WTC11 (cell line): Measurements from ENCODE around the gene PLEKHG5. TPM values are rescaled to one million over a fixed set of nuclear protein-coding genes. Genes with fewer than 3 reads are reported as not detected.

Experiments used
- ATAC-seq: fragments of 200-7000 bp; cut with Tn5 transposase; 2 replicates; pipeline ENCODE4 v1.10.0; 2021; ENCODE audit warnings: mild to moderate bottlenecking, moderate library complexity
- CTCF ChIA-PET: fragments of 300-600 bp; sonication (Branson Sonifier 250); formaldehyde crosslinking; loops from one replicate; lab custom pipeline; 2021; ENCODE audit warnings: antibody characterized with exemption; lab: Charles Lee
- POLR2A ChIA-PET: fragments of 350-600 bp; sonication (Branson Sonifier 250); formaldehyde crosslinking; loops from one replicate; lab custom pipeline; 2021; ENCODE audit warnings: antibody characterized with exemption; lab: Charles Lee
- DNase-seq: peaks from one replicate; pipeline ENCODE4 v3.0.0; 2021; ENCODE audit warnings: low spot score
- H3K27ac Mint-ChIP-seq: 2 replicates; pipeline ENCODE4 v1.8.0; 2021; ENCODE audit warnings: mixed read lengths
- H3K27me3 Mint-ChIP-seq: 2 replicates; pipeline ENCODE4 v1.8.0; 2021; ENCODE audit warnings: low read depth, mild to moderate bottlenecking, moderate library complexity, mixed read lengths
- H3K36me3 Mint-ChIP-seq: 2 replicates; pipeline ENCODE4 v1.8.0; 2021; ENCODE audit warnings: mixed read lengths
- H3K4me1 Mint-ChIP-seq: 2 replicates; pipeline ENCODE4 v1.8.0; 2022; ENCODE audit warnings: mixed read lengths
- H3K4me3 Mint-ChIP-seq: 2 replicates; pipeline ENCODE4 v1.8.0; 2021; ENCODE audit warnings: mild to moderate bottlenecking, moderate library complexity, mixed read lengths
- H3K9me3 Mint-ChIP-seq: 2 replicates; pipeline ENCODE4 v1.8.0; 2021; ENCODE audit warnings: mixed read lengths
- ATF1 ChIP-seq: sonication (generic); formaldehyde crosslinking; IDR thresholded peaks from 2 replicates; pipeline ENCODE4 v1.8.1; 2023; ENCODE audit warnings: mild to moderate bottlenecking, moderate library complexity, missing genetic modification reagents
- CBFB ChIP-seq: sonication (generic); formaldehyde crosslinking; IDR thresholded peaks from 2 replicates; pipeline ENCODE4 v1.8.1; 2022; ENCODE audit warnings: mild to moderate bottlenecking, low read depth, missing genetic modification reagents
- FOXK1 ChIP-seq: sonication (generic); formaldehyde crosslinking; IDR thresholded peaks from 2 replicates; pipeline ENCODE4 v1.8.0; 2022; ENCODE audit warnings: mild to moderate bottlenecking, moderate library complexity, missing genetic modification reagents
- GTF2I ChIP-seq: fragments of 250-450 bp; sonication (Bioruptor Pico); conservative IDR thresholded peaks from 2 replicates; pipeline ENCODE4 v1.4.0; 2021; ENCODE audit warnings: mild to moderate bottlenecking
- IRF2 ChIP-seq: sonication (generic); formaldehyde crosslinking; IDR thresholded peaks from 2 replicates; pipeline ENCODE4 v1.8.0; 2022; ENCODE audit warnings: low read depth, missing genetic modification reagents, borderline replicate concordance
- NR2C2 ChIP-seq: sonication (generic); formaldehyde crosslinking; IDR thresholded peaks from 2 replicates; pipeline ENCODE4 v1.8.0; 2022; ENCODE audit warnings: mild to moderate bottlenecking, missing genetic modification reagents
- OVOL2 ChIP-seq: fragments of 250-450 bp; sonication (Bioruptor Pico); IDR thresholded peaks from 2 replicates; pipeline ENCODE4 v1.9.0; 2021; ENCODE audit warnings: mild to moderate bottlenecking, borderline replicate concordance
- RELA ChIP-seq: sonication (generic); formaldehyde crosslinking; IDR thresholded peaks from 2 replicates; pipeline ENCODE4 v1.8.1; 2022; ENCODE audit warnings: missing genetic modification reagents, mild to moderate bottlenecking, borderline replicate concordance
- SMAD3 ChIP-seq: sonication (generic); formaldehyde crosslinking; IDR thresholded peaks from 2 replicates; pipeline ENCODE4 v1.8.0; 2022; ENCODE audit warnings: missing genetic modification reagents, mild to moderate bottlenecking, borderline replicate concordance
- SP1 ChIP-seq: sonication (generic); formaldehyde crosslinking; conservative IDR thresholded peaks from 2 replicates; pipeline ENCODE4 v1.8.1; 2022; ENCODE audit warnings: missing genetic modification reagents
- TCF7 ChIP-seq: sonication (generic); formaldehyde crosslinking; IDR thresholded peaks from 2 replicates; pipeline ENCODE4 v1.8.0; 2022; ENCODE audit warnings: mild to moderate bottlenecking, low read depth, missing genetic modification reagents, moderate library complexity
- ZNF121 ChIP-seq: sonication (generic); formaldehyde crosslinking; IDR thresholded peaks from 2 replicates; pipeline ENCODE4 v1.8.0; 2023; ENCODE audit warnings: missing genetic modification reagents
- ZNF138 ChIP-seq: sonication (generic); formaldehyde crosslinking; conservative IDR thresholded peaks from 2 replicates; pipeline ENCODE4 v1.8.1; 2022; ENCODE audit warnings: mild to moderate bottlenecking, moderate library complexity, missing genetic modification reagents
- ZNF263 ChIP-seq: sonication (generic); formaldehyde crosslinking; IDR thresholded peaks from 2 replicates; pipeline ENCODE4 v1.8.1; 2022; ENCODE audit warnings: low read depth, mild to moderate bottlenecking, moderate library complexity, missing genetic modification reagents
- ZNF317 ChIP-seq: sonication (generic); formaldehyde crosslinking; IDR thresholded peaks from 2 replicates; pipeline ENCODE4 v1.8.1; 2023; ENCODE audit warnings: low read depth, mild to moderate bottlenecking, moderate library complexity, missing genetic modification reagents, borderline replicate concordance
- ZNF423 ChIP-seq: fragments of 250-450 bp; sonication (Bioruptor Pico); IDR thresholded peaks from 2 replicates; pipeline ENCODE4 v2.1.2; 2022; ENCODE audit warnings: mild to moderate bottlenecking, moderate library complexity
- total RNA-seq: library from RNA; stranded (reverse); gene quantifications from 3 replicates; pipeline ENCODE4 v1.2.3, GENCODE V29; 2021
- TF ChIP-seq, protein P1 (sequence below): sonication (generic); formaldehyde crosslinking; IDR thresholded peaks from 2 replicates; pipeline ENCODE4 v1.8.1; 2023; ENCODE audit warnings: mild to moderate bottlenecking, moderate library complexity, missing genetic modification reagents
- TF ChIP-seq, protein P2 (sequence below): sonication (generic); formaldehyde crosslinking; IDR thresholded peaks from 2 replicates; pipeline ENCODE4 v1.8.0; 2022; ENCODE audit warnings: missing genetic modification reagents
- TF ChIP-seq, protein P3 (sequence below): sonication (generic); formaldehyde crosslinking; IDR thresholded peaks from 2 replicates; pipeline ENCODE4 v1.8.1; 2022; ENCODE audit warnings: missing genetic modification reagents, borderline replicate concordance
- TF ChIP-seq, protein P4 (sequence below): sonication (generic); formaldehyde crosslinking; IDR thresholded peaks from 2 replicates; pipeline ENCODE4 v1.8.1; 2022; ENCODE audit warnings: mild to moderate bottlenecking, moderate library complexity, missing genetic modification reagents
- TF ChIP-seq, protein P5 (sequence below): fragments of 200-600 bp; IDR thresholded peaks from 2 replicates; pipeline ENCODE4 v1.8.0; 2022; ENCODE audit warnings: antibody characterized with exemption
- TF ChIP-seq, protein P6 (sequence below): sonication (generic); formaldehyde crosslinking; IDR thresholded peaks from 2 replicates; pipeline ENCODE4 v1.8.0; 2022; ENCODE audit warnings: mild to moderate bottlenecking, missing genetic modification reagents
- TF ChIP-seq, protein P7 (sequence below): fragments of 250-450 bp; sonication (Bioruptor Pico); IDR thresholded peaks from 2 replicates; pipeline ENCODE4 v1.9.0; 2021; ENCODE audit warnings: mild to moderate bottlenecking

Gene PLEKHG5
- total RNA-seq, 1 experiment from 2014 or later: 27.5 TPM

DNA sequence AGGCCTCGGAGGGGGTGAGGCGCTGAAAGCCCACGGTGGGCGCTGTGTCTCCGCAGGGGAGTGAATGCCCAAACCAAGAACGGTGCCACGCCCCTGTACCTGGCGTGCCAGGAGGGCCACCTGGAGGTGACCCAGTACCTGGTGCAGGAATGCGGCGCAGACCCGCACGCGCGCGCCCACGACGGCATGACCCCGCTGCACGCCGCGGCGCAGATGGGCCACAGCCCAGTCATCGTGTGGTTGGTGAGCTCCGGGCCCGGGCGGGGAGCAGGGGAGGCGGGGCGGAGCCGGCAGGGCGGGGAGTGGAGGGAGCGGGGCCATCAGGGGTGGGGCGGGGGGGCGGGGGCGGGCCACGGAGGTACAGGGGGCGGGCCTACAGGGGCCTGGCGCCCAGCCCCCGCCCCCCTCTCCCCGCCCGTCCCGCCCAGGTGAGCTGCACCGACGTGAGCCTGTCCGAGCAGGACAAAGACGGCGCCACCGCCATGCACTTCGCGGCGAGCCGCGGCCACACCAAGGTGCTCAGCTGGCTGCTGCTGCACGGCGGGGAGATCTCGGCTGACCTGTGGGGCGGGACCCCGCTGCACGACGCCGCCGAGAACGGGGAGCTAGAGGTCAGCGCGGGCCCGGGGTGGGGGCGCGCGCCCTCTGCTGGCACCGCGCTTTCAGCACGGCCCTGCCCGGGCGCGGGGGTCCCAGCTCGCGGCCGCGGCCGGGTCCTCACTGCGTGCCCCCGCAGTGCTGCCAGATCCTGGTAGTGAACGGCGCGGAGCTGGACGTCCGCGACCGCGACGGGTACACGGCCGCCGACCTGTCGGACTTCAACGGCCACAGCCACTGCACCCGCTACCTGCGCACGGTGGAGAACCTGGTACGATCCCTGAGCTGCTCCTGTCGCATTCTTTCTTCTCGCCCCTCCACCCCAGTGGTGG is 51.0 kb downstream of the PLEKHG5 start:
- ATAC-seq: peak; percentile 65
- Mint-ChIP-seq H3K9me3 (no peaks in the 10 kb centered on the region), H3K36me3 (no peaks in the 10 kb centered on the region), H3K4me3 (peak overlapping the region; percentile 66), H3K27me3 (peaks cover 33% of the 10 kb centered on the region), H3K27ac (no peak overlapping the region), H3K4me1 (peaks cover 32% of the 10 kb centered on the region)
- DNase-seq: peak; percentile 87
- POLR2A ChIA-PET: interaction anchor here (0.7 to 1.1 kb wide), 2 partner anchors 14 to 1034 kb away, joined by 3 read pairs; no protein-coding TSS in a partner anchor
- CTCF ChIA-PET: interaction anchor here (0.6 to 6.3 kb wide), 56 partner anchors 9 to 406 kb away, joined by 3 to 281 read pairs (median 6); partner anchors contain the start of genes ACOT7, DNAJC11, ESPN and GPR153
- TF ChIP-seq NR2C2 (CRISPR knock-in tag) (no peak), ZNF121 (peak; percentile 95), IRF2 (CRISPR knock-in tag) (no peak), ZNF423 (CRISPR knock-in tag) (no peak), FOXK1 (CRISPR knock-in tag) (no peak), ZNF263 (CRISPR knock-in tag) (no peak), RELA (CRISPR knock-in tag) (no peak), ZNF317 (CRISPR knock-in tag) (no peak), CBFB (0 out of 2 replicates have a peak, but pooled peaks have one; percentile 26), TCF7 (CRISPR knock-in tag) (no peak), GTF2I (no peak), SP1 (CRISPR knock-in tag) (peak; percentile 79), SMAD3 (no peak), ATF1 (CRISPR knock-in tag) (no peak), OVOL2 (CRISPR knock-in tag) (no peak), ZNF138 (CRISPR knock-in tag) (no peak)
- TF ChIP-seq, protein P1, sequence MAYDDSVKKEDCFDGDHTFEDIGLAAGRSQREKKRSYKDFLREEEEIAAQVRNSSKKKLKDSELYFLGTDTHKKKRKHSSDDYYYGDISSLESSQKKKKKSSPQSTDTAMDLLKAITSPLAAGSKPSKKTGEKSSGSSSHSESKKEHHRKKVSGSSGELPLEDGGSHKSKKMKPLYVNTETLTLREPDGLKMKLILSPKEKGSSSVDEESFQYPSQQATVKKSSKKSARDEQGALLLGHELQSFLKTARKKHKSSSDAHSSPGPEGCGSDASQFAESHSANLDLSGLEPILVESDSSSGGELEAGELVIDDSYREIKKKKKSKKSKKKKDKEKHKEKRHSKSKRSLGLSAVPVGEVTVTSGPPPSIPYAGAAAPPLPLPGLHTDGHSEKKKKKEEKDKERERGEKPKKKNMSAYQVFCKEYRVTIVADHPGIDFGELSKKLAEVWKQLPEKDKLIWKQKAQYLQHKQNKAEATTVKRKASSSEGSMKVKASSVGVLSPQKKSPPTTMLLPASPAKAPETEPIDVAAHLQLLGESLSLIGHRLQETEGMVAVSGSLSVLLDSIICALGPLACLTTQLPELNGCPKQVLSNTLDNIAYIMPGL (CRISPR knock-in tag): peak; percentile 75; the same call in 1 of the 2 replicates
- TF ChIP-seq, protein P2, sequence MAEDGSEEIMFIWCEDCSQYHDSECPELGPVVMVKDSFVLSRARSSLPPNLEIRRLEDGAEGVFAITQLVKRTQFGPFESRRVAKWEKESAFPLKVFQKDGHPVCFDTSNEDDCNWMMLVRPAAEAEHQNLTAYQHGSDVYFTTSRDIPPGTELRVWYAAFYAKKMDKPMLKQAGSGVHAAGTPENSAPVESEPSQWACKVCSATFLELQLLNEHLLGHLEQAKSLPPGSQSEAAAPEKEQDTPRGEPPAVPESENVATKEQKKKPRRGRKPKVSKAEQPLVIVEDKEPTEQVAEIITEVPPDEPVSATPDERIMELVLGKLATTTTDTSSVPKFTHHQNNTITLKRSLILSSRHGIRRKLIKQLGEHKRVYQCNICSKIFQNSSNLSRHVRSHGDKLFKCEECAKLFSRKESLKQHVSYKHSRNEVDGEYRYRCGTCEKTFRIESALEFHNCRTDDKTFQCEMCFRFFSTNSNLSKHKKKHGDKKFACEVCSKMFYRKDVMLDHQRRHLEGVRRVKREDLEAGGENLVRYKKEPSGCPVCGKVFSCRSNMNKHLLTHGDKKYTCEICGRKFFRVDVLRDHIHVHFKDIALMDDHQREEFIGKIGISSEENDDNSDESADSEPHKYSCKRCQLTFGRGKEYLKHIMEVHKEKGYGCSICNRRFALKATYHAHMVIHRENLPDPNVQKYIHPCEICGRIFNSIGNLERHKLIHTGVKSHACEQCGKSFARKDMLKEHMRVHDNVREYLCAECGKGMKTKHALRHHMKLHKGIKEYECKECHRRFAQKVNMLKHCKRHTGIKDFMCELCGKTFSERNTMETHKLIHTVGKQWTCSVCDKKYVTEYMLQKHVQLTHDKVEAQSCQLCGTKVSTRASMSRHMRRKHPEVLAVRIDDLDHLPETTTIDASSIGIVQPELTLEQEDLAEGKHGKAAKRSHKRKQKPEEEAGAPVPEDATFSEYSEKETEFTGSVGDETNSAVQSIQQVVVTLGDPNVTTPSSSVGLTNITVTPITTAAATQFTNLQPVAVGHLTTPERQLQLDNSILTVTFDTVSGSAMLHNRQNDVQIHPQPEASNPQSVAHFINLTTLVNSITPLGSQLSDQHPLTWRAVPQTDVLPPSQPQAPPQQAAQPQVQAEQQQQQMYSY: no peak
- TF ChIP-seq, protein P3, sequence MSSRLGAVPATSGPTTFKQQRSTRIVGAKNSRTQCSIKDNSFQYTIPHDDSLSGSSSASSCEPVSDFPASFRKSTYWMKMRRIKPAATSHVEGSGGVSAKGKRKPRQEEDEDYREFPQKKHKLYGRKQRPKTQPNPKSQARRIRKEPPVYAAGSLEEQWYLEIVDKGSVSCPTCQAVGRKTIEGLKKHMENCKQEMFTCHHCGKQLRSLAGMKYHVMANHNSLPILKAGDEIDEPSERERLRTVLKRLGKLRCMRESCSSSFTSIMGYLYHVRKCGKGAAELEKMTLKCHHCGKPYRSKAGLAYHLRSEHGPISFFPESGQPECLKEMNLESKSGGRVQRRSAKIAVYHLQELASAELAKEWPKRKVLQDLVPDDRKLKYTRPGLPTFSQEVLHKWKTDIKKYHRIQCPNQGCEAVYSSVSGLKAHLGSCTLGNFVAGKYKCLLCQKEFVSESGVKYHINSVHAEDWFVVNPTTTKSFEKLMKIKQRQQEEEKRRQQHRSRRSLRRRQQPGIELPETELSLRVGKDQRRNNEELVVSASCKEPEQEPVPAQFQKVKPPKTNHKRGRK: no peak
- TF ChIP-seq, protein P4, sequence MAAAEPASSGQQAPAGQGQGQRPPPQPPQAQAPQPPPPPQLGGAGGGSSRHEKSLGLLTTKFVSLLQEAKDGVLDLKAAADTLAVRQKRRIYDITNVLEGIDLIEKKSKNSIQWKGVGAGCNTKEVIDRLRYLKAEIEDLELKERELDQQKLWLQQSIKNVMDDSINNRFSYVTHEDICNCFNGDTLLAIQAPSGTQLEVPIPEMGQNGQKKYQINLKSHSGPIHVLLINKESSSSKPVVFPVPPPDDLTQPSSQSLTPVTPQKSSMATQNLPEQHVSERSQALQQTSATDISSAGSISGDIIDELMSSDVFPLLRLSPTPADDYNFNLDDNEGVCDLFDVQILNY (CRISPR knock-in tag): peak; percentile 43; the same call in 1 of the 2 replicates
- TF ChIP-seq, protein P5, sequence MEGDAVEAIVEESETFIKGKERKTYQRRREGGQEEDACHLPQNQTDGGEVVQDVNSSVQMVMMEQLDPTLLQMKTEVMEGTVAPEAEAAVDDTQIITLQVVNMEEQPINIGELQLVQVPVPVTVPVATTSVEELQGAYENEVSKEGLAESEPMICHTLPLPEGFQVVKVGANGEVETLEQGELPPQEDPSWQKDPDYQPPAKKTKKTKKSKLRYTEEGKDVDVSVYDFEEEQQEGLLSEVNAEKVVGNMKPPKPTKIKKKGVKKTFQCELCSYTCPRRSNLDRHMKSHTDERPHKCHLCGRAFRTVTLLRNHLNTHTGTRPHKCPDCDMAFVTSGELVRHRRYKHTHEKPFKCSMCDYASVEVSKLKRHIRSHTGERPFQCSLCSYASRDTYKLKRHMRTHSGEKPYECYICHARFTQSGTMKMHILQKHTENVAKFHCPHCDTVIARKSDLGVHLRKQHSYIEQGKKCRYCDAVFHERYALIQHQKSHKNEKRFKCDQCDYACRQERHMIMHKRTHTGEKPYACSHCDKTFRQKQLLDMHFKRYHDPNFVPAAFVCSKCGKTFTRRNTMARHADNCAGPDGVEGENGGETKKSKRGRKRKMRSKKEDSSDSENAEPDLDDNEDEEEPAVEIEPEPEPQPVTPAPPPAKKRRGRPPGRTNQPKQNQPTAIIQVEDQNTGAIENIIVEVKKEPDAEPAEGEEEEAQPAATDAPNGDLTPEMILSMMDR: peak; percentile 51
- TF ChIP-seq, protein P6, sequence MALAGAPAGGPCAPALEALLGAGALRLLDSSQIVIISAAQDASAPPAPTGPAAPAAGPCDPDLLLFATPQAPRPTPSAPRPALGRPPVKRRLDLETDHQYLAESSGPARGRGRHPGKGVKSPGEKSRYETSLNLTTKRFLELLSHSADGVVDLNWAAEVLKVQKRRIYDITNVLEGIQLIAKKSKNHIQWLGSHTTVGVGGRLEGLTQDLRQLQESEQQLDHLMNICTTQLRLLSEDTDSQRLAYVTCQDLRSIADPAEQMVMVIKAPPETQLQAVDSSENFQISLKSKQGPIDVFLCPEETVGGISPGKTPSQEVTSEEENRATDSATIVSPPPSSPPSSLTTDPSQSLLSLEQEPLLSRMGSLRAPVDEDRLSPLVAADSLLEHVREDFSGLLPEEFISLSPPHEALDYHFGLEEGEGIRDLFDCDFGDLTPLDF (CRISPR knock-in tag): no peak
- TF ChIP-seq, protein P7, sequence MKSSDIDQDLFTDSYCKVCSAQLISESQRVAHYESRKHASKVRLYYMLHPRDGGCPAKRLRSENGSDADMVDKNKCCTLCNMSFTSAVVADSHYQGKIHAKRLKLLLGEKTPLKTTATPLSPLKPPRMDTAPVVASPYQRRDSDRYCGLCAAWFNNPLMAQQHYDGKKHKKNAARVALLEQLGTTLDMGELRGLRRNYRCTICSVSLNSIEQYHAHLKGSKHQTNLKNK: no peak
